Mucosa of stomach (tissue), 1 donor: Measurements from ENCODE around the gene LAMTOR4.

Source experiments
- H3K27me3 ChIP-seq: one replicate; pipeline ENCODE4 v1.7.0; 2013; ENCODE audit warnings: mild to moderate bottlenecking, low read length; ENCODE audit not compliant: control insufficient read depth, insufficient read depth
- H3K36me3 ChIP-seq: one replicate; pipeline ENCODE4 v1.7.0; 2013; ENCODE audit warnings: low read length; ENCODE audit not compliant: control insufficient read depth, insufficient read depth
- H3K4me1 ChIP-seq: one replicate; pipeline ENCODE4 v1.7.0; 2013; ENCODE audit warnings: mild to moderate bottlenecking, low read length; ENCODE audit not compliant: control insufficient read depth, insufficient read depth
- H3K4me3 ChIP-seq: one replicate; pipeline ENCODE4 v1.7.0; 2013; ENCODE audit warnings: low read length
- H3K9ac ChIP-seq: one replicate; pipeline ENCODE4 v1.7.0; 2013; ENCODE audit warnings: mild to moderate bottlenecking, low read length, moderate library complexity
- H3K9me3 ChIP-seq: one replicate; pipeline ENCODE4 v1.7.0; 2013; ENCODE audit warnings: mild to moderate bottlenecking, low read length, moderate library complexity; ENCODE audit not compliant: control insufficient read depth
- donor health status: Pancreatic carcinoma.

LAMTOR4 gene

GRCh38 chr7:100148559-100149328 lies at the start of gene LAMTOR4:
Gene LAMTOR4 (plus strand): TSS chr7:100148918. CDS start chr7:100148973, 55 bp downstream.
- Histone ChIP-seq H3K27me3 (no peaks in the 10 kb centered on the region), H3K36me3 (no peaks in the 10 kb centered on the region), H3K4me1 (peaks cover 20% of the 10 kb centered on the region), H3K9me3 (no peaks in the 10 kb centered on the region), H3K4me3 (peak within 1 kb of the TSS; percentile 45), H3K9ac (peak within 1 kb of the TSS; percentile 81)

GRCh38 chr7:100099452-100099851 lies 49.3 kb upstream of the LAMTOR4 start:
- peaks cover 13% of the 10 kb centered on the region for H3K36me3 ChIP-seq

GRCh38 chr7:100100420-100101015 lies 48.2 kb upstream of the LAMTOR4 start:
- H3K4me3 ChIP-seq = peak overlapping the region; percentile 97
- H3K9ac ChIP-seq = peak overlapping the region; percentile 74
- no peaks in the 10 kb centered on the region for H3K27me3 ChIP-seq
- peaks cover 28% of the 10 kb centered on the region for H3K4me1 ChIP-seq
- peaks cover 13% of the 10 kb centered on the region for H3K36me3 ChIP-seq
- no peaks in the 10 kb centered on the region for H3K9me3 ChIP-seq

More at GRCh38 chr7:100099452-100099851, 49.3 kb upstream of the LAMTOR4 start:
- Histone ChIP-seq H3K9me3 (no peaks in the 10 kb centered on the region), H3K27me3 (no peaks in the 10 kb centered on the region), H3K9ac (peak overlapping the region; percentile 74), H3K4me3 (peak overlapping the region; percentile 97), H3K4me1 (peaks cover 28% of the 10 kb centered on the region)

GRCh38 chr7:100101016-100101862 lies 47.5 kb upstream of the LAMTOR4 start, which contains the start of the genes AP4M1 and MCM7:
Gene AP4M1 (plus strand): TSS chr7:100101643. CDS start chr7:100101715, 72 bp downstream.
Gene MCM7 (minus strand): TSS chr7:100101397. CDS start chr7:100101294, 103 bp downstream.
- Histone ChIP-seq H3K9me3 (no peaks in the 10 kb centered on the region), H3K4me3 (peak within 1 kb of the TSS; percentile 97), H3K36me3 (peaks cover 13% of the 10 kb centered on the region), H3K4me1 (peaks cover 28% of the 10 kb centered on the region), H3K27me3 (no peaks in the 10 kb centered on the region), H3K9ac (peak within 1 kb of the TSS; percentile 83)

- H3K4me3 ChIP-seq = no peak overlapping the region
- no peak overlapping the region for H3K9ac ChIP-seq
- peaks cover 10% of the 10 kb centered on the region for H3K36me3 ChIP-seq
These were observed 45.5 kb upstream of the LAMTOR4 start for GRCh38 chr7:100102950-100103840.

GRCh38 chr7:100105534-100105933 lies 43.2 kb upstream of the LAMTOR4 start:
- Histone ChIP-seq H3K4me3 (no peak overlapping the region), H3K9me3 (no peaks in the 10 kb centered on the region), H3K36me3 (peaks cover 5% of the 10 kb centered on the region), H3K9ac (no peak overlapping the region), H3K4me1 (peaks cover 15% of the 10 kb centered on the region), H3K27me3 (no peaks in the 10 kb centered on the region)

More at GRCh38 chr7:100102950-100103840, 45.5 kb upstream of the LAMTOR4 start:
- H3K27me3 ChIP-seq = no peaks in the 10 kb centered on the region
- H3K4me1 ChIP-seq = peaks cover 28% of the 10 kb centered on the region
- no peaks in the 10 kb centered on the region for H3K9me3 ChIP-seq

GRCh38 chr7:100106633-100107032 lies 42.1 kb upstream of the LAMTOR4 start:
- H3K4me1 ChIP-seq = peaks cover 12% of the 10 kb centered on the region
- peaks cover 5% of the 10 kb centered on the region for H3K36me3 ChIP-seq
- H3K4me3 ChIP-seq = no peak overlapping the region
- no peaks in the 10 kb centered on the region for H3K9me3 ChIP-seq
- H3K27me3 ChIP-seq = no peaks in the 10 kb centered on the region
- H3K9ac ChIP-seq = no peak overlapping the region

GRCh38 chr7:100107125-100107737 lies 41.5 kb upstream of the LAMTOR4 start:
- H3K36me3 ChIP-seq = peaks cover 5% of the 10 kb centered on the region
- H3K9me3 ChIP-seq = no peaks in the 10 kb centered on the region
- H3K27me3 ChIP-seq = no peaks in the 10 kb centered on the region
- no peak overlapping the region for H3K9ac ChIP-seq
- H3K4me1 ChIP-seq = peaks cover 8% of the 10 kb centered on the region
- no peak overlapping the region for H3K4me3 ChIP-seq

GRCh38 chr7:100107890-100108289 lies 40.8 kb upstream of the LAMTOR4 start:
- Histone ChIP-seq H3K36me3 (peaks cover 5% of the 10 kb centered on the region), H3K27me3 (no peaks in the 10 kb centered on the region), H3K9me3 (no peaks in the 10 kb centered on the region), H3K4me3 (no peak overlapping the region), H3K4me1 (peaks cover 1% of the 10 kb centered on the region), H3K9ac (no peak overlapping the region)

- Histone ChIP-seq H3K36me3 (peaks cover 5% of the 10 kb centered on the region), H3K4me1 (no peaks in the 10 kb centered on the region)
These were observed 39.1 kb upstream of the LAMTOR4 start for GRCh38 chr7:100109521-100110163.

More at GRCh38 chr7:100109521-100110163, 39.1 kb upstream of the LAMTOR4 start:
- Histone ChIP-seq H3K9me3 (no peaks in the 10 kb centered on the region), H3K27me3 (no peaks in the 10 kb centered on the region), H3K9ac (no peak overlapping the region), H3K4me3 (no peak overlapping the region)
